ENCODE measurements around the gene CAVIN1.

CAVIN1 gene

DNA sequence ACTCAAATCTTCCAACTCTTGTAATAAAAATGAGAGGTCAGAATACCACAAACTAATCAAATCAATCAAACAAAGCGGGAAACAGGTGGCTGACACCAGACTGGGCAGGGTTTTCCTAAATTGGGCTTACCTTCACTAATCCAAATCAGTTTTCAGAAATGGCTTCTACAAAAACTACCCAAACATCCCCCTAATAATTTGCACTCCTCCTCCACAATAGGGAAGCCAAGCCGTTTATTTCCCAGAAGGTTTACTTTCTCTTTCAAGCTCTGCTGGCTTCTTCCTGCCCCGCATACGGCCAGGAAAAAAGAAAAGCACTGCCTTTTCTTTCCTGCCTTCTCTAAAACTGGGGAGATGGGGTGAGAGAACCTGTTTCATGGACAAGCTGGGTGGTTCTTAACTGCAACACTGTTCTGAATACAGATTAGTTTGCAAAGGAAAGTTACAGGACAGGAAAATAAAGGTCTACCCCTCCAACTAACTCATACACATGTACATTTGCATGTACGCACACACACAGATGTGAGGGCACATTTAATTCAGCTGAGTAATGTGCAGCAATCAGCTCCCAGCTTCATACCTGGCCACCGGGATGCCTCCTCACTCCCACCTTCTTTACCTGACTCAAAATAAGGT lies 44.0 kb downstream of the CAVIN1 start:
- POLR2A ChIA-PET, result no interaction called here
- TF ChIP-seq PRDM1 (tag by site-specific recombination; IDR thresholded peaks at IDR 0.05) (peak; percentile 24; the same call in 1 of the 2 replicates), ZNF843 (tag by site-specific recombination; IDR thresholded peaks at IDR 0.05) (no peak), ZNF530 (tag by site-specific recombination; IDR thresholded peaks at IDR 0.05; ENCODE audit: low read depth) (no peak)
- TF ChIP-seq, protein P1, sequence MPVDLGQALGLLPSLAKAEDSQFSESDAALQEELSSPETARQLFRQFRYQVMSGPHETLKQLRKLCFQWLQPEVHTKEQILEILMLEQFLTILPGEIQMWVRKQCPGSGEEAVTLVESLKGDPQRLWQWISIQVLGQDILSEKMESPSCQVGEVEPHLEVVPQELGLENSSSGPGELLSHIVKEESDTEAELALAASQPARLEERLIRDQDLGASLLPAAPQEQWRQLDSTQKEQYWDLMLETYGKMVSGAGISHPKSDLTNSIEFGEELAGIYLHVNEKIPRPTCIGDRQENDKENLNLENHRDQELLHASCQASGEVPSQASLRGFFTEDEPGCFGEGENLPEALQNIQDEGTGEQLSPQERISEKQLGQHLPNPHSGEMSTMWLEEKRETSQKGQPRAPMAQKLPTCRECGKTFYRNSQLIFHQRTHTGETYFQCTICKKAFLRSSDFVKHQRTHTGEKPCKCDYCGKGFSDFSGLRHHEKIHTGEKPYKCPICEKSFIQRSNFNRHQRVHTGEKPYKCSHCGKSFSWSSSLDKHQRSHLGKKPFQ (tag by site-specific recombination; IDR thresholded peaks at IDR 0.05), result no peak
- TF ChIP-seq, protein P2, sequence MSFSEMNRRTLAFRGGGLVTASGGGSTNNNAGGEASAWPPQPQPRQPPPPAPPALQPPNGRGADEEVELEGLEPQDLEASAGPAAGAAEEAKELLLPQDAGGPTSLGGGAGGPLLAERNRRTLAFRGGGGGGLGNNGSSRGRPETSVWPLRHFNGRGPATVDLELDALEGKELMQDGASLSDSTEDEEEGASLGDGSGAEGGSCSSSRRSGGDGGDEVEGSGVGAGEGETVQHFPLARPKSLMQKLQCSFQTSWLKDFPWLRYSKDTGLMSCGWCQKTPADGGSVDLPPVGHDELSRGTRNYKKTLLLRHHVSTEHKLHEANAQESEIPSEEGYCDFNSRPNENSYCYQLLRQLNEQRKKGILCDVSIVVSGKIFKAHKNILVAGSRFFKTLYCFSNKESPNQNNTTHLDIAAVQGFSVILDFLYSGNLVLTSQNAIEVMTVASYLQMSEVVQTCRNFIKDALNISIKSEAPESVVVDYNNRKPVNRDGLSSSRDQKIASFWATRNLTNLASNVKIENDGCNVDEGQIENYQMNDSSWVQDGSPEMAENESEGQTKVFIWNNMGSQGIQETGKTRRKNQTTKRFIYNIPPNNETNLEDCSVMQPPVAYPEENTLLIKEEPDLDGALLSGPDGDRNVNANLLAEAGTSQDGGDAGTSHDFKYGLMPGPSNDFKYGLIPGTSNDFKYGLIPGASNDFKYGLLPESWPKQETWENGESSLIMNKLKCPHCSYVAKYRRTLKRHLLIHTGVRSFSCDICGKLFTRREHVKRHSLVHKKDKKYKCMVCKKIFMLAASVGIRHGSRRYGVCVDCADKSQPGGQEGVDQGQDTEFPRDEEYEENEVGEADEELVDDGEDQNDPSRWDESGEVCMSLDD (tag by site-specific recombination; IDR thresholded peaks at IDR 0.05), result no peak
- TF ChIP-seq, protein P3, sequence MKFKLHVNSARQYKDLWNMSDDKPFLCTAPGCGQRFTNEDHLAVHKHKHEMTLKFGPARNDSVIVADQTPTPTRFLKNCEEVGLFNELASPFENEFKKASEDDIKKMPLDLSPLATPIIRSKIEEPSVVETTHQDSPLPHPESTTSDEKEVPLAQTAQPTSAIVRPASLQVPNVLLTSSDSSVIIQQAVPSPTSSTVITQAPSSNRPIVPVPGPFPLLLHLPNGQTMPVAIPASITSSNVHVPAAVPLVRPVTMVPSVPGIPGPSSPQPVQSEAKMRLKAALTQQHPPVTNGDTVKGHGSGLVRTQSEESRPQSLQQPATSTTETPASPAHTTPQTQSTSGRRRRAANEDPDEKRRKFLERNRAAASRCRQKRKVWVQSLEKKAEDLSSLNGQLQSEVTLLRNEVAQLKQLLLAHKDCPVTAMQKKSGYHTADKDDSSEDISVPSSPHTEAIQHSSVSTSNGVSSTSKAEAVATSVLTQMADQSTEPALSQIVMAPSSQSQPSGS (tag by site-specific recombination; IDR thresholded peaks at IDR 0.05; ENCODE audit: low read depth), result no peak
- Histone ChIP-seq H3K4me3 (ENCODE audit: low read depth, low read length) (no peak overlapping the region), H3K36me3 (ENCODE audit: control insufficient read depth in 2 of 2, insufficient read depth in 1 of 2, low read length in 2 of 2) (peaks cover 0 to 5% of the 10 kb centered on the region in 2 experiments; a peak in 2 of 3 replicates), H3K4me1 (ENCODE audit: control insufficient read depth, insufficient read depth, low read length) (peaks cover 15% of the 10 kb centered on the region; the same call in 1 of the 2 replicates), H3K27ac (ENCODE audit: extremely low read depth, low read depth, low read length) (no peak overlapping the region), H3K9me3 (ENCODE audit: control insufficient read depth, insufficient read depth, low read depth, low read length) (no peaks in the 10 kb centered on the region)
- CTCF ChIA-PET, result interaction anchor here (0.6 to 2.0 kb wide), 3 partner anchors 24 to 568 kb away, joined by 3 to 5 read pairs (median 4); partner anchors contain the start of gene P3H4

DNA sequence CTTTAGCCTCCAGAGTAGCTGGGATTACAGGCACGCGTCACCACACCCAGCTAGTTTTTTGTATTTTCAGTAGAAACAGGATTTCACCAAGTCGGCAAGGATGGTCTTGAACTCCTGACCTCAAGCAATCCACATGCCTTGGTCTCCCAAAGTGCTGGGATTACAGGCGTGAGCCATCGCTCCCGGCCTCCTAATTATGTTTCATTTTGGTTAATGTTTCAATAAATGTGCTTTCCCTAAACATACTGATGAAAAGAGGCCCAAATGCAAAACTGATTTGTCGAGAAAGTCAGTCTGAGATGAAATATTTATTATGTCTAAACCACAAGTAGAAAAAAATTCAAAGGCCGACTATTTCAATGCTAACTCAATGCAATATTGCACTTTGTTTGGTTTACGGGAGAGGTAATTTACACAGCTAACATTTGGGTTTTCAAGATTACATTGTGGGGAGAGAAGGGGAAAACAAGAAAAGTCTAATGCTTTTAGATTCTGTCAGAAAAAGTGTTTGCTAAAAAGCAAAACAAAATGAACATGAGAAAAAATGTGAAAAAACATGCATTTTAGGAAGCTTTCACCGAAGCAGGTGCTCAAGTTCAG lies 44.6 kb downstream of the CAVIN1 start:
- peaks cover 0 to 5% of the 10 kb centered on the region in 2 experiments; a peak in 2 of 3 replicates for H3K36me3 ChIP-seq (ENCODE audit: control insufficient read depth in 2 of 2, insufficient read depth in 1 of 2, low read length in 2 of 2)
- H3K4me1 ChIP-seq (ENCODE audit: control insufficient read depth, insufficient read depth, low read length), result peaks cover 15% of the 10 kb centered on the region; the same call in 1 of the 2 replicates
- POLR2A ChIA-PET, result no interaction called here
- no peak for TF ChIP-seq ZNF169 (tag by site-specific recombination; IDR thresholded peaks at IDR 0.05)
- TF ChIP-seq, protein P4, sequence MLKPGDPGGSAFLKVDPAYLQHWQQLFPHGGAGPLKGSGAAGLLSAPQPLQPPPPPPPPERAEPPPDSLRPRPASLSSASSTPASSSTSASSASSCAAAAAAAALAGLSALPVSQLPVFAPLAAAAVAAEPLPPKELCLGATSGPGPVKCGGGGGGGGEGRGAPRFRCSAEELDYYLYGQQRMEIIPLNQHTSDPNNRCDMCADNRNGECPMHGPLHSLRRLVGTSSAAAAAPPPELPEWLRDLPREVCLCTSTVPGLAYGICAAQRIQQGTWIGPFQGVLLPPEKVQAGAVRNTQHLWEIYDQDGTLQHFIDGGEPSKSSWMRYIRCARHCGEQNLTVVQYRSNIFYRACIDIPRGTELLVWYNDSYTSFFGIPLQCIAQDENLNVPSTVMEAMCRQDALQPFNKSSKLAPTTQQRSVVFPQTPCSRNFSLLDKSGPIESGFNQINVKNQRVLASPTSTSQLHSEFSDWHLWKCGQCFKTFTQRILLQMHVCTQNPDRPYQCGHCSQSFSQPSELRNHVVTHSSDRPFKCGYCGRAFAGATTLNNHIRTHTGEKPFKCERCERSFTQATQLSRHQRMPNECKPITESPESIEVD (tag by site-specific recombination; IDR thresholded peaks at IDR 0.05), result peak; percentile 92
- CTCF ChIA-PET, result interaction anchor here (0.7 to 2.0 kb wide), 3 partner anchors 24 to 57 kb away, joined by 3 to 5 read pairs (median 3); no protein-coding TSS in a partner anchor
- H3K9me3 ChIP-seq (ENCODE audit: control insufficient read depth, insufficient read depth, low read depth, low read length), result no peaks in the 10 kb centered on the region
- H3K27ac ChIP-seq (ENCODE audit: extremely low read depth, low read depth, low read length), result no peak overlapping the region
- no peak overlapping the region for H3K4me3 ChIP-seq (ENCODE audit: low read depth, low read length)

DNA sequence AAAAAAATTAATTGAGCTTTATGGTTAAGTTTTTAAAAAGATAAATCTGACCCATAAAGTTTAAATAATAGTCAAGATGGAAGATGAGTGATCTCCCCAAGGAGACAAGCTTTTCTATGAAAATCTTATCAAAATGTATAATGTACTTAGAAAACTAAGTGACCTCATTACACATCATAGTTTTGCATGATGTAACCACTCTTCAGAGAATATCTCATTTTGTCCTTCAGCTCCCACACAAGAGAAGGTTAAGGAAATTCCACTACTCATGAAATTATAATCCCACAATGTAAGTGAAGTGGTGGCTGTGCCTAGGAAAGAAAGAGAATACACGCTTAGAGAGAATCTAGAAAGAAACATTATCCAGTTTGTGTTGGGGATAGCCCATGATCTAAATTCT lies 49.2 kb downstream of the CAVIN1 start:
- 0 out of 2 replicates have a peak, but pooled peaks cover 6% of the 10 kb centered on the region for H3K4me1 ChIP-seq (ENCODE audit: control insufficient read depth, insufficient read depth, low read length)
- no peak overlapping the region for H3K27ac ChIP-seq (ENCODE audit: extremely low read depth, low read depth, low read length)
- H3K4me3 ChIP-seq (ENCODE audit: low read depth, low read length), result no peak overlapping the region
- POLR2A ChIA-PET, result interaction anchor here (0.7 to 1.4 kb wide), 3 partner anchors 13 to 49 kb away, joined by 3 to 5 read pairs (median 3); partner anchors contain the start of gene CAVIN1
- H3K36me3 ChIP-seq (ENCODE audit: control insufficient read depth in 2 of 2, insufficient read depth in 1 of 2, low read length in 2 of 2), result peaks cover 0 to 4% of the 10 kb centered on the region in 2 experiments; a peak in 2 of 3 replicates
- H3K9me3 ChIP-seq (ENCODE audit: control insufficient read depth, insufficient read depth, low read depth, low read length), result no peaks in the 10 kb centered on the region; the same call in 1 of the 2 replicates
- CTCF ChIA-PET, result interaction anchor here (0.7 to 1.2 kb wide), 6 partner anchors 12 to 282 kb away, joined by 3 to 8 read pairs (median 4); no protein-coding TSS in a partner anchor
- TF ChIP-seq ZNF629 (tag by site-specific recombination; IDR thresholded peaks at IDR 0.05) (peak; percentile 65), ZNF585B (tag by site-specific recombination; IDR thresholded peaks at IDR 0.05) (peak; percentile 52), ZBTB21 (tag by site-specific recombination; IDR thresholded peaks at IDR 0.05) (peak; percentile 65; the same call in 1 of the 2 replicates), RBAK (tag by site-specific recombination; IDR thresholded peaks at IDR 0.05) (no peak), ZNF664 (tag by site-specific recombination; IDR thresholded peaks at IDR 0.05) (peak; percentile 73; the same call in 1 of the 2 replicates), HOXD13 (CRISPR knock-in tag; IDR thresholded peaks at IDR 0.05; ENCODE audit: borderline replicate concordance) (no peak), SP2 (tag by site-specific recombination; IDR thresholded peaks at IDR 0.05) (no peak)
- TF ChIP-seq, protein P3 (tag by site-specific recombination; IDR thresholded peaks at IDR 0.05; ENCODE audit: low read depth), result peak; percentile 92
- TF ChIP-seq, protein P4 (tag by site-specific recombination; IDR thresholded peaks at IDR 0.05), result peak; percentile 68

All from HEK293 (cell line).